HG03565 (cell line): Measurements from ENCODE around the gene NETO2.
"Not testable (repeated sequence)": the region's sequence is repeated elsewhere in the genome, so short reads cannot be mapped to it uniquely, and the experiment has no call there.

Source experiments
- ATAC-seq: cut with Tn5 transposase; IDR thresholded peaks from one replicate; pipeline ENCODE4 v1.9.1; 2021; ENCODE audit warnings: mild to moderate bottlenecking, moderate library complexity; ENCODE audit not compliant: unreplicated experiment

Gene NETO2, protein sequence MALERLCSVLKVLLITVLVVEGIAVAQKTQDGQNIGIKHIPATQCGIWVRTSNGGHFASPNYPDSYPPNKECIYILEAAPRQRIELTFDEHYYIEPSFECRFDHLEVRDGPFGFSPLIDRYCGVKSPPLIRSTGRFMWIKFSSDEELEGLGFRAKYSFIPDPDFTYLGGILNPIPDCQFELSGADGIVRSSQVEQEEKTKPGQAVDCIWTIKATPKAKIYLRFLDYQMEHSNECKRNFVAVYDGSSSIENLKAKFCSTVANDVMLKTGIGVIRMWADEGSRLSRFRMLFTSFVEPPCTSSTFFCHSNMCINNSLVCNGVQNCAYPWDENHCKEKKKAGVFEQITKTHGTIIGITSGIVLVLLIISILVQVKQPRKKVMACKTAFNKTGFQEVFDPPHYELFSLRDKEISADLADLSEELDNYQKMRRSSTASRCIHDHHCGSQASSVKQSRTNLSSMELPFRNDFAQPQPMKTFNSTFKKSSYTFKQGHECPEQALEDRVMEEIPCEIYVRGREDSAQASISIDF

GRCh38 chr16:47143677-47144558 lies at the start of gene NETO2:
TSS of gene NETO2 (minus strand) at chr16:47143945. CDS start at chr16:47143612, 333 bp downstream.
- peak; percentile 33 for ATAC-seq

- no peak for ATAC-seq
Observed at GRCh38 chr16:47182318-47182717, 38.6 kb upstream of the NETO2 start.

DNA sequence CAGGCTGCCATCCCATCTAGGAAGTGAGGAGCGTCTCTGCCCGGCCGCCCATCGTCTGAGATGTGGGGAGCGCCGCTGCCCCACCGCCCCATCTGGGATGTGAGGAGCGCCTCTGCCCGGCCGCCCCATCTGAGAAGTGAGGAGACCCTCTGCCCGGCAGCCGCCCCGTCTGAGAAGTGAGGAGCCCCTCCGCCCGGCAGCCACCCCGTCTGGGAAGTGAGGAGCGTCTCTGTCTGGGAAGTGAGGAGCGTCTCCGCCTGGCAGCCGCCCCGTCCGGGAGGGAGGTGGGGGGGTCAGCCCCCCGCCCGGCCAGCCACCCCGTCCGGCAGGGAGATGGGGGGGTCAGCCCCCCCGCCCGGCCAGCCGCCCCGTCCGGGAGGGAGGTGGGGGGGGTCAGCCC lies 37.3 kb upstream of the NETO2 start:
- ATAC-seq: not testable (repeated sequence)

GRCh38 chr16:47180073-47180472 lies 36.3 kb upstream of the NETO2 start:
- ATAC-seq: no peak

DNA sequence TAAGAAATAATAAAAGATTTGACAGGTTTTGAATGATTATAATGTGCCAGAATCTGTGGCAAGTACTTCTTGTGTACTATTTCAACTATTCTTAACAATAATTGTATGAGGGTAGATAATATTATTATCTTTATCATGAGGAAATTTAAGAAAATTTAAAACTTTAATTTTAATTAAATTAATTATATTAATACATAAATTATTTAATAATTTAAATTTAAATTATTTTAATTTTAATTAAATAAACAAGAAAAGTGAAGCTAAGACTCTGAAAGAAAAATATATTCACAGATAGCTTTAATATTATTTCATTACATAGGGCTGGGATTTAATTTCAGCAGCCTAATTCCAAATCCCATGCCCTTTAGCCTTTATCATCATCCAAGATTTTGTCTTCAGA lies 31.4 kb upstream of the NETO2 start:
- ATAC-seq: no peak

- ATAC-seq: no peak
Observed at GRCh38 chr16:47162670-47163420, 19.1 kb upstream of the NETO2 start.

- ATAC-seq: no peak
Observed at GRCh38 chr16:47161464-47161863, 17.7 kb upstream of the NETO2 start.

DNA sequence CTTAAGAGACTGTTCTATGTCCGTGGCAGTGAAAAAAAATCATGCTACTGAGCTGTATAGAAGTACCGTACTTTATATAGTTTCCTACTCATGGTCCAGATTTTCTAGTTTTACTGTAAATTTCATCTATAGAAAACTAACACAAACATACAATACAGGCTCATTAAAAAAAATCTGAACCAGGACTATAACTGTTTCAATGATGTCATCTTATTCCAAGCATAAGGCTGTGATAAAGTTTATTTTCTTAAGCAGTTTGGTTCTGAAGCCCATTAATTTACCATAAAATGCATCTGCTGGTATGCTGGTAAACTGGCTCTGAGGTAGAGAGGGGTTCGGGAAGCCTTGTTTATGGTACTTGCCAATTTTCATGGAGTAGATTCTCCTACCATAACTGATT lies 16.7 kb upstream of the NETO2 start:
- no peak for ATAC-seq

DNA sequence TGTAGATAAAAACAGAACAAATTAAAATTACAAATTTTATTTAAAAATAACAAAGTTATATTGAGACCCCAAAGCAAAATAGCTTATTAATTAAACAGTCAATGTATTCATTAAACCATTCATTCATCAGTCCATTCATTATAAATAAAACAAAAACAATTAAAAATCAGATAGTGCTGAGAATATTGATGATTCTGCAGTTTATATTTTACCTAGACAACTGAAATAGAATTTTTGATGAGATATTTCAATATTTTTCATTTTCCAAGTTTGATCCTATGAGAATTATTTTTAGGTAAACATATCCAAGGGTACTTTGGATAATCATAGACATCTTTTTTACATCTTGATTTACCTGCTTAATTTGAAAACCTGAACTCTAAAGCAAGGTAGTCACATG lies 15.2 kb upstream of the NETO2 start:
- ATAC-seq: no peak

DNA sequence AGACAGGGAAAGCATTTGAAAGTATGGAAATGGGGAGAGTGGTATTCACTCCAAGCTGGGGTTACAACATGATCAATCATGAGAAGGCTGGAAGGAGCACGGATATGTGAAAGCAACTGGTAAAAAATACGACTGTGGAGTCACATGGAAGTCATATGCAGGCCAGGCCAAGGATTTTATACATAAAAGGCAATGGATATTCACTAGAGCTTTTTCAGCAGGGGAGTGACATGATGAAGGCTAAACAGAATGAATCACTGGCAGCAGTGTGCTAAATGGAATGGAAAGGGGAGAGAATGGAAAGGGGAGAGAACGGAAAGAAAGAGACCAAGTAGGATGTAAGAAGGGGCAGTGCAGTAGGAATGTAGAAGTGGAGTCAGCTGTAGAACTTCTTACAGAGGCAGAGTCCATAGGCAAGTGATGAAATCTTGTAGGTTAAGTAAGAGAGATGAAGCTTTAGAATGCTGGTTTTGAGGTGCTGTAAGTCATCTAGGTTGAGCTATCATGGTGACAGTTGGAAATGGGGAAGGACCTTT lies 13.0 kb upstream of the NETO2 start:
- ATAC-seq: no peak

DNA sequence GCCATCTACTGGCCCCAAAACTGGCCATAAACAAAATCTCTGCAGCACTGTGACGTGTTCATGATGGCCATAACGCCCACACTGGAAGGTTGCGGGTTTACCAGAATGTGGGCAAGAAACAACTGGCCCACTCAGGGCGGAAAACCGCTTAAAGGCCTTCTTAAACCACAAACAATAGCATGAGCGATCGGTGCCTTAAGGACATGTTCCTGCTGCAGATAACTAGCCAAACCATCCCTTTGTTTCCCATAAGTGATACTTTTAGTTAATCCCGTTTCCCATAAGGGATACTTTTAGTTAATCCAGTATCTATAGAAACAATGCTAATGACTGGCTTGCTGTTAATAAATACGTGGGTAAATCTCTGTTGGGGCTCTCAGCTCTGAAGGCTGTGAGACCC lies 8.8 kb upstream of the NETO2 start:
- ATAC-seq: not testable (repeated sequence)

- no peak for ATAC-seq
Observed at GRCh38 chr16:47150067-47150466, 6.3 kb upstream of the NETO2 start.

GRCh38 chr16:47144559-47144877 lies 773 bp upstream of the NETO2 start:
- ATAC-seq: no peak

DNA sequence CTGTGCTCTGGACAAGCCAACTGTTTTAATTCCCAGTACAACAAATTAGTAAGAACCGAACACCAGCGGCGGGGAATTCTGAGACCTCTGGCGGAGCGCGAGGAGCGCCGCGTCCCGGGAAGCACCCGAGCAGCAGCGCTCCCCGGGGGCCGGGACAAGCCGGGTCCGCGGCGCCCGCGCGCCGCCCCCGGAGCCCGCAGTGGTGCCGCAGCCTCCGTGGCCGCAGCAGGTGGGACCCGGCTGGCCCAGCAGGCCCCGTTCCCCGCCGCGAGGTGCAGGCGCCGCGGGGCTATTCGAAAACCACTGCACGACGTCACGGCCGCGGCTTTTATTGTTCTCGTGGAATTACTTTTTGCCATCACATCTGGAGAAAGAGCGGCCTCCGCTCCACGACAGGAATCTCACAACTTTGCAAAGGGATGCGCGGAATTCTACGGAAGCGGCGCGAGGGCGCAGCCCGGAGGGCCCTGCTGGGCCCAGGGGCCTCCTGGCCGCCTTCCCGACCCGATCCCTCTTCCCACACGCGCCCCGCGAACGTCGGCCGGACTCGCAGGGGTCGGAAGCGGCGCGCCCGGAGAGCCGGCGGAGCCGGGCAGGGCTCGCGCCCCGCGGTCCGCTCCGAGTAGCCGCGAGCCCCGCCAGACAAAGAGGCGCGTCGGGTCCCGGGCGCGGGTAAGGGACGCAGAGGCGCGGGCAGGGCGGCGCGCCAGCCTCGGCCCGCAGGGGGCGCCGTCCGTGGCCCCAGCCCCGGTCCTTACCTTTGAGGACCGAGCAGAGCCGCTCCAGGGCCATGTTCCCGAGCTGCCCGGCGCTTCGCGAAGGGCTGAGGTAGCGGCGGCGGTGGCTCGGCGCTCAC lies 696 bp downstream of the NETO2 start:
- peak; percentile 47 for ATAC-seq

DNA sequence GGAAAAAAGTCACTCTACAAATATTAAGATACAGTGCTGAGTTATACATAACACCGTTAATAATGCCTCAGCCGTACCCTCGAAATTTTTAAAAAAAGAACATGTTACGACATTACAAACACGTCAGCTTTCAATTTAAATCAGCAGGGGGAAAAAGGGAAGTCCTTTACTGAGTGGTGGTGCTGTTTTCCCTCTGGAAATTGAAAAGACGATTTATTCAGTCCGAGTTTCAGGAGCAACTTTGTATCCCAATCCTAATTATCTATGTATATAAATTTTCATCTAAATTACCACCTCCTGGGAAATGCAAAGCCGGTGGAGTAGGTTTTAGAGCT lies 1.3 kb downstream of the NETO2 start:
- ATAC-seq: no peak

DNA sequence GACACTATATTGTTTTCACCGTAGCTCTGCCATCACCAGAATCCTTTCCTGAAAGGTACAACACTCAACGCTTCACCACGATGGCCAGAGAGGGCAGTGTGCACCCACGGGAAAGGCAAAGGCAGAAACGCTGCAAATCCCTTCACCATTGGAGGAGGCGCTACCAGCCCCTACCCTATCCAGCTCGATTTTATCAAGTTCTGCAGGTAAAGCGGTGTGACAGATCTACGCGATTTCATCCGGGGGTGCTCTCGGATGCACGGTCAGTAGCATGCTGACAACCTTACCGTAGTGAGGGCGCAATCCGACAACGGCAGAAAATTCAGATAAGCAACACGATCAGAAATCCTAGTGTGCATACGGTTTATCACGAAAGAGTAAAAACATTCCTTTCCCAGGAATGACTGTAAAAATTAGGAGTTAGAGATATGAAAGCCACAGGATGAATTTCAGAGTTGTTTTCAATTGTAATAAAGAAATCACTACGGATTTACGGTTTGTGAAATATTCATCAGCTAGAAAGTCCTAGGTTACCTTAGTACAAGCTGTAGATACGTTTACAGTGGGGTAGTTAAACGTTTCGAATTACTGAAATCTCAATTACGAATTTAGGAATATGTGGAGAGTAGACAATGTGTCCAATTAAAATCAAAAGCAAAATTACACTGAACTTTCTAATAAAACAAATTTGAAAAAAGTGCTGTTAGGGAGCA lies 1.8 kb downstream of the NETO2 start:
- ATAC-seq: peak; percentile 45

GRCh38 chr16:47140686-47141085 lies 3.1 kb downstream of the NETO2 start:
- ATAC-seq: no peak

- ATAC-seq: no peak
Observed at GRCh38 chr16:47139561-47140185, 4.1 kb downstream of the NETO2 start.

DNA sequence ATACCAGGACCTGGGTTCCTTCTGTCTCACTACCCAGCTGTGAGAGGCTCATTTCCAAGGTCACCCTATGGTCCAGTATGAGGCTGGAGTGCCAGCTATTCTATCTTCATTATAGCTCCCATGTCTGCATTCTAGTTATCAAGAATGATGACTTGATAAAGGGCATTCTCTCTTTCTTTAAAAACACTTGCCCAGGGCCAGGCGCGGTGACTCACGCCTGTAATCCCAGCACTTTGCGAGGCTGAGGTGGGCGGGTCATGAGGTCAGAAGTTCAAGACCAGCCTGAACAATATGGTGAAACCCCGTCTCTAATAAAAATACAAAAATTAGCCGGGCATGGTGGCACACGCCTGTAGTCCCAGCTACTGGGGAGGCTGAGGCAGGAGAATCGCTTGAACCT lies 5.8 kb downstream of the NETO2 start:
- ATAC-seq: not testable (repeated sequence)
